ENCODE results near the gene NLRP5.
"Not testable (repeated sequence)": the region's sequence is repeated elsewhere in the genome, so short reads cannot be mapped to it uniquely, and the experiment has no call there.

NLRP5 gene

GRCh38 chr19:56076498-56076897, 89.9 kb downstream of the NLRP5 start:
- no peak for DNase-seq (ENCODE audit: low read depth in 2 of 2)

GRCh38 chr19:56079609-56080008, 93.0 kb downstream of the NLRP5 start:
- no peak for DNase-seq (ENCODE audit: low read depth in 2 of 2)

DNA sequence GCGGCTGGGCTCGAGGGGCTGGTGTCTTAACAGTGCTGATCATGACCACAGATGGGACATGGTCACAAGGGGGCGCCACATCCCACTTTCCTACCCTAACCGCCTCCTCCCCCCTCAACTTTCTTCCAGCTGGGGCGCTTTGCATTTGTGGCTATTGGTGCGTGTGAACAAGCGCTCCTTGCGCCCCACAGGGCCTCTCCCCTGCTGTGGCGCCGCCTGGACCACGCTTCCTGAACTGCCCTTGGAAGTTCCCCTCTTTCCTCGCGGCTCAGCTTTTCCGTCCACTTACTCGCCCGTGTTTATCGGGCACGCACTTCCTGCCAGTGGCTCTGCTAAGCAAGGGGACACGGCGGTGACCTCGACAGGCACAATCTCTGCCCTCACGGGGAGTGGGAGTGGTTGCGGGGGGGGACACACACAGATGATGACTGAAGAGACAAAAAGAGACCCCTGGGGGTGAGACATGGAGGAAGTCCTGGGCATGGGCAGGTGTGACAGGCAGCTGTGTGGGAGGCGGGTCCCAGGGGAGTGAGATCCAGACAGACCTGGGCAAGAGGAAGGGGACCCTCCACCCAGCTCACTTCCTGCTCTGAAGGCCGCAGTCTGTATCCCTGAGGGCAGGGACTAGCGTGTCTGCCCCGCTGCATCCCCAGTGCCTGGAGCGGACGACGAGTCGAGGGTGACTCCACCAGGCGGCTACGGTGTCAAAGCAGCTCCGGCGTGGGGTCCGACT, 94.3 kb downstream of the NLRP5 start:
- DNase-seq (ENCODE audit: low read depth in 2 of 2): peak; percentile 26 to 33

DNA sequence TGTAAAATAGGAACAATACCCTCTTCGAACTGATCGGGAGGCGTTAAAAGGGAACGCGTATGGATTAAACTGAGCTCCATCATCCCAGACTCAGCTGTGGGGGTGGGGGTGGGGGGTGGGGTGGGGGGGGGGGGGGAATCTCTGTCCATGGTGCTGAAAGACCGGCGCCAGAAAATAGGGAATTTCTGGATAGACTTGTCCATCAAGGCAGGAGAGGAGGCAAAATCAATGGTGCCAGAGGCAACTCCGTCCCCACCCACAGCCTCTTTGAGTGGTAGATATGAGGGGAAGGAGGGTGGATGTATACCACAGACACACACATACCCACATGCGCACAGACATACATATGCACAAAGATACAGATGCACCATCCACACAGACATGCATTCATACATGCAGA, 97.1 kb downstream of the NLRP5 start:
- no peak for DNase-seq (ENCODE audit: low read depth in 2 of 2)

GRCh38 chr19:56084835-56085536, 98.4 kb downstream of the NLRP5 start:
- no peak for DNase-seq (ENCODE audit: low read depth in 2 of 2)

DNA sequence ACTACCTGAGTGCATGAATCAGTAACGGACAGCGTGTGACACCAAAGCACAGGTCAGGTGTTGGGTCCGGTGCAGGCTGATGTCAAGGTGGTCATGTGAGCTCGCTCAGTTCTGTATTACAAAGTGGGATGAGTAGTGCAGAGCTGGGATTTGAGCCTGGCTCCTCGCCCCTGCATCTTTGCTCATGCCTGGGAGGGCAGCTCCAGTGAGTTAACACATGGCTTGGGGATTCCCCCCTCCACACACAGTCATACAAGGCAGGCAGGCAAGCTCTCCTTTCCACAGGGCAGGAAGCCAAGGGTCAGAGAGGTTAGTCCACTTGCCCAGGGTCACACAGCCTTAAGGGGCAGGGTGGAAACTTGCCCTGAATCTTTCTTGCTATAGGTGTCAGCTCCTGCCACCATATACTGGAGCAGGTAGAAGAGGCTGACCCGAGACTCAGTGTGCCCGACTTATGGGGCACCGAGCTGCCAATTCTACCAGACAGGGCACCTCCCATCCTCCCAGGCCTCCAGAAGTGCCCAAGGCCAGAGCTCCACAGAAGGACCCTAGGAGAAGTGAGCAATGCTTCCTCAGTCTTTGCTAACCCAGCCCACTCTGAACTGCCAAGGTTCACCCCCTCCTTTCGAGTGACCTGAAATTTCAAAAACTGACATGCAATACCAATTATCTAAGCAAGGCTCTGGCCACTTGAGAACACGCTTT, 99.1 kb downstream of the NLRP5 start:
- no peak for DNase-seq (ENCODE audit: low read depth in 2 of 2)

- no peak for DNase-seq (ENCODE audit: low read depth in 2 of 2)
Observed at GRCh38 chr19:56086671-56087430, 100.3 kb downstream of the NLRP5 start.

DNA sequence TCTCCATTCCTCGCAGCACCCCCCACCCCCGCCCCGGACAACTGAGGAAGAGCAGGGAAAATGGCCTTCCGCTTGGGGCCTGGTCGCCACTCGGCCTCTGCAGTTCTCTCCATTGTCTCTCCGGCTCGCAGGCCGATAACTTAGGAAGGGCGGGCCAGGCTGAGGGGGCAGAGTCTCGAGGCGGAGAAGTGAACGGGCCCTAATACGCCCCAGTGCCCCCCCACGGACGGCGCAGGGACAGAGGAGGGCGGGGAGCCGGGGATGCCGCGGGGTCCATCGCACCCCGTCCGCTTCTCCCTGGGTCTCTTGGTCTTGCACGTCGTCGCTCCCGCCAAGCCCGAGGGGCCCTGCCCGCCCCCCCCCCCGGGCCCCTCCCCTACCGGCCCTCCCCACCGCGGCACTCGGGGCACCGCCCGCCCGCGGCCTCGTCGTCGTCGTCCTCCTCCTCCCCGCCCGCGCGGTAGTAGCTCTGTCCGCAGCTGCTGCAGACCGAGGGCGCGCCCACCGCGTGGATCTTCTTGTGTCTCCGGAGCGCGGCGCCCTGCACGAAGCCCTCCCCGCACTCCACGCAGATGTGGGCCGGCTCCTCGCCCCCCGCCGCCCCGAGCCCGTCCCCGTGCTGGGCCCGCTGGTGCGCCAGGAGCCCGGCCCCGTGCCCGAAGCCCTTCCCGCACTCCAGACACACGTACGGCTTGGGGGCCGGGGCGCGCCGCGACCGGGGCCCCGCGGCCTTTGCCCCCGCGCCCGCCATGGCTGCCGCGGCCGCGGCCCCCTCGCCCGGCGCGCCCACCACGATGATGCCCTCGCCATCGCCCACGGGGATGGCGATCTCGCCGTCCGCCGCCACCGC, 101.3 kb downstream of the NLRP5 start:
- no peak for DNase-seq (ENCODE audit: low read depth in 2 of 2)

- no peak for DNase-seq (ENCODE audit: low read depth in 2 of 2)
Observed at GRCh38 chr19:56088497-56089215, 102.1 kb downstream of the NLRP5 start.

- no peak for DNase-seq (ENCODE audit: low read depth in 2 of 2)
Observed at GRCh38 chr19:56089344-56089743, 102.8 kb downstream of the NLRP5 start.

GRCh38 chr19:56091066-56091490, 104.5 kb downstream of the NLRP5 start:
- no peak for DNase-seq (ENCODE audit: low read depth in 2 of 2)

DNA sequence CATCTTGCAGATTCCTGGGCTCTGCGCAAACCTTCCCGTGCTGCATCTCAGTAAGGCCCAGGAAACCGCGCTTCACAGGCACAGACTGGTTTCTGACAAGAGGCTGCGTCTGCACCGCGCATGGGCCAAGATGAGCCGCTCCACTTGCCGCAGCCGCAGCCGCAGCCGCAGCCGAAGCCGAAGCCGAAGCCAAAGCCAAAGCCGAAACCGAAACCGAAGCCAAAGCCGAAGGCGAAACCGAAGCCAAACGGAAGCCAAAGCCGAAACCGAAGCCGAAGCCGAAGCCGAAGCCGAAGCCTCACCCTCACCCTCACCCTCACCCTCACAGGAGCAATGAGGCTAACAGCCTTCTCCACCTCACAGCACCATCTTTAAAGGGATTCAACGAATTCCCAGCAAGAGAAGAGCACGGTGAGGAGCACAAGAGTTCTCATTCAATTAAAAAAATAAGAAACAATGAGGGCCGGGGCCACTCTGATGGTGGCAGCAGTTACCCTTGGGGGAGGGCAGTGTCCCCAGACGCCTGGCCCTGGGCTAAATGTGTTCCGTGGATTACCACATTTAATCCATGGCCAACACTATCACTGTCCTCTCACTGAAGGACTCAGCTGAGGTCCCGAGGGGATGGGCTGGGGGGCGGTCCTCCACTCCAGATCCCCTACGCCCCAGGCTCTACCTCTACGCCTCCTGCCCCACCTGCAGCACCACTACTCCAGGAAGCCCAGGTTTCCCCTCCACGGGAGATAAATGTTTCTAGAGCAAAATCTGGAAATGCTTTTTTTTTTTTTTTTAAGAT, 105.4 kb downstream of the NLRP5 start:
- DNase-seq (ENCODE audit: low read depth in 2 of 2): no peak

DNA sequence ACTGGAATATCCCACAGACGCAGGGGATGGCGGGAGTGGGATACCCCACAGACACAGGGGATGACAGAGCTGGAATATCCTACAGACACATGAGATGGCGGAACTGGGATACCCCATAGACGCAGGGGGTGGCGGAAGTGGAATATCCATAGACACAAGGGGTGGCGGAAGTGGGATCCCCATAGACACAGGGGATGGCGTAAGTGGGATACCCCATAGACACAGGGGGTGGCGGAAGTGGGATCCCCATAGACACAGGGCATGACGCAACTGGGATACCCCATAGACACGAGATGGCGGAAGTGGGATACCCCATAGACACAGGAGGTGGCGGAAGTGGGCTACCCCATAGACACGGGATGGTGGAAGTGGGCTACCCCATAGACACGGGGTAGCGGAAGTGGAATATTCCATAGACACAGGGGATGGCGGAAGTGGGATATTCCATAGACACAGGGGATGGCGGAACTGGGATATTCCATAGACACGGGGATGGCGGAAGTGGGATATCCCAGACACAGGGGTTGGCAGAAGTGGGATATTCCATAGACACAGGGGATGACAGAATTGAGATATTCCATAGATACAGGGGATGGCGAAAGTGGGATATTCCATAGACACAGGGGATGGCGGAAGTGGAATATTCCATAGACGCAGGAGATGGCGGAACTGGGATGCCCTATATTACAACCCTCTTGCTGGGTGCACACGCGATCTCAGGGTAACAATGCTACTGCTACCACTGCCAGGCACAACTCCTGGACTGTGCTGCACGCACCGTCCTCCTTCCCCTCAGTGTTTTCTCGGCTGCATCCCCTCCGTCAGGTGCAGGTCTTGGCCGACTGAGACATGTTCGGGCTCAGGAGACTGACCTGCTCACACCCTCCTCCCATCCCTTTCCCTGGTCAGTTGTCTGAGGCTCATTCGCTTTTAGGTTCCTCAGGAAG, 106.4 kb downstream of the NLRP5 start:
- DNase-seq (ENCODE audit: low read depth in 2 of 2): no peak

DNA sequence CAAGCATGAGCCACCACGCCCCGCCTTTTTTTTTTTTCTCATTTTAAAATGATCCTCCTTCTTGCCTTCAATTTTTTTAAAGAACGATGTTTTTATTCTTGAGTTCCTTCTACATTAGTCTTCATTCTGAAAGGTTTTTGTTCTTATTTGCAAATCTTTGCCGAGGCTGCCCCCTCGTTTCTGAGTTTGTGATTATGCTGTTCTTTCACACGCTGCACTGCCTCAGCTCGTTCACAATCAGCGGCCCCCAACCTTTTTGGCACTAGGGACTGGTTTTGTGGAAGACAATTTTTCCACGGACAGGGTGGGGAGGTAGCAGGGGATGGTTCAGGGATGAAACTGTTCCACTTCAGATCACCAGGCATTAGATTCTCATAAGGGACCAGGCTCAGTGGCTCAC, 107.9 kb downstream of the NLRP5 start:
- no peak for DNase-seq (ENCODE audit: low read depth in 2 of 2)

GRCh38 chr19:56096665-56097064, 110.1 kb downstream of the NLRP5 start:
- DNase-seq (ENCODE audit: low read depth in 2 of 2): no peak

DNA sequence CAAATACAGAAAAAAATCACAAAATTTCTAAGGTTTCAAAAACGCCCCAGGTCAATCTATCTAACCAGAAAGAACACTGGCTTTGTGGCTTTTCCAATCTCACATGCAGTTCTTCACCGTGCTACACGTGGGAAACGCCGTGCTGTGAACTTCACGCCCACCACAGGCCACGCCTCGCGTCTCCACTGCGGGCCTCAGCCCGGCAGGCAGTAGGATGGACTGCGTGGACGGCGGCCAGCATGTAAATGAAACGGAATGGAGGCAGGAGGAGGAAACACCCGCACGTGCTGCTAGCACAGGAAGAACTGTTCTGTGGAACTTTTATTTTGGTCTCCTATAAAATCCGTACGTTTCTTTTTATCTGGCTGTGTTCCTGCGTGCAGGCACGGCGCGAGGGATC, 110.7 kb downstream of the NLRP5 start:
- DNase-seq (ENCODE audit: low read depth in 2 of 2): no peak

DNA sequence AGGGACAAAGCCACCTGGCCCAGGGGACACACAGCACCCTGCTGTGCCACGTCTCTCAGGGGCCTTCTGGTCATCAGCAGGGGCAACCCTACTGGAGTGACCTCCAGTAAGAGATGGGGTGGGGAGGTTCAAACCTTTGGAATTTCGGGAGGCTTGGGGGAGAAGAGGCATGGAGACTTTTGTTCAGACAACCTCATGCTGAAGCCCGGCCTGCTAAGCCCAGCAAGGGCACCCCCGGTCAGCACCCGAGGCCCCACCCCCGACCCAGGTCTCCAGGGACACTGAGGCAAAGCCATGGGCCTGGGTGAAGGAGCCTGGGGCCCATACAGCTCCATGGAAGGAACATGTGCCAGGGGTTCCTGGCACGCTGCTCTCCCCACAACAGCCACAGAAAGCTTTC, 111.2 kb downstream of the NLRP5 start:
- no peak for DNase-seq (ENCODE audit: low read depth in 2 of 2)

GRCh38 chr19:56098237-56098636, 111.7 kb downstream of the NLRP5 start:
- DNase-seq (ENCODE audit: low read depth in 2 of 2): not testable (repeated sequence)

All from activated CD8-positive, alpha-beta memory T cell treated with anti-CD3 and anti-CD28 coated beads for 4 hours (primary cell).